ENCODE measurements around the gene ZNF511.

Gene ZNF511

DNA sequence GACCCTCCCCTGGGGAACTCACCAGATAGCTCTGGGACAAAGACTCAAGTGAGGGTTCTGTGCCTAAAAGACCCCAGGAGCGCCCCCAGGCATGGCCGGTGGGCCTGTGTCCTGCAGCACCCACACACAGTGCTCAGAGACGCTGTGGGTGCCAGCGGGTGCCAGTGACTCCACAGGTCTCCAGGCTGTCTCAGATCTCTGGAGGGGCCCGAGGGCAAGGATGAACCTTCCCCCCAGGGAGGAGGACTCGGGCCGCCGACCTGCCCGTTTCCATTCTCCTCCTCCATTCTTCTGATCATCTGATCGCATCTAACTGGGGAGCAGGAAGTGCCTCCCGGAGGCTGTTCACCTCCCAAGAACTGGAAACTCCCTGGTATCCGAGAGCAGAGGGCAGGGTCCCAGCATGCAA lies 33.0 kb upstream of the ZNF511 start:
- DNase-seq: peak; percentile 34

DNA sequence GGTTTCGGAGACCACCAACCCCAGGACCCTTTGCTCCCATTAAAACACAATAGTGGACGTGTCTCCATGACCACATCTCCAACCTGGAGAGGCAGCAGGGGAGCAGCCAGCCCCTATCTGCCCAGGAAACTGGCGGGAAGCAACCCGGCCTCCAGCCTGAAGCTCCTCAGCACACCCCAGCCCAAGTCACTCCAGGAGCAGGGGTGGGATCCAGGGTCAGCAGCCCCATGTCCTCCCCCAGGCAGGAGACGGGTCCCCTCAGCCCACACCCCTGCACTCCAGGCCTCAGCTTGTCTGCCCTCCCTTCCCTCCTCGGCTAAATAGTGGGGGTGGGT lies 32.6 kb upstream of the ZNF511 start:
- no peak for DNase-seq

DNA sequence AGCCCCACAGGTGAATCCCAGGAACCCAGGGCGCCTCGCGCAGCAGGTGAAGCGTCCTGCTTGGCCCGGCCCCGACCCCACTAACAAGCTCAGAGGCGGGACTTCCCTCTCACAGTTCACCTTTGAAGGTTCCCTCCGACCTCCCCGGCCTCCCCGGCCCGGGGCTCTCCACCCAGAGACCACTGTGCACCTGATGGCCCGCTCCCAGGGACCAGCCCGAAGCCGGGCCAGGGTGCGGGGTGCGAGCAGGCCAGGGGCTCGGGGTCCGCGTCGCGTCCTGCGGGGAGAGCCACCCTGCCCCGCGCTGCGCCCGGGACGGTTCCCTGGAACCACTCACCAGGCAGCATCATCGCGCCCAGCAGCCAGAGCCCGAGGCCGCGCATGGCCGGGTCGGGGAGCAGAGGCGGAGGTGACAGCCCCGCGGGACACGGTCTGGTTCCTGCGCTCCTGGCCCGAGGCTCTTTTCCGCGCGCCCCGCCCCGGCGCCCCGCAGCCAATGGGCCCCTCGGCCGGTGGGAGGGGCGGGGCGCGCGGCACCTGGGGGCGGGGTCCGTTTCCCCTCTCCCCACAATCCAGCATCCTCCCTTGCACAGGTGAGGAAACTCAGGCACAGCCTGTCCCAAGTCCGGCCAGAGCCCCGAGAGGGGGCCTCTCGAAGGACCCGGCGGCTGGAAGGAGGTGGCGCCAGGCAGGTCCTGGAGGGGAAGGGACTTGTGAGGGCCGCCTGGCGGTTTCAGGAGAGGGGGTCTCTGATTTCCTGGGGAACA lies 32.1 kb upstream of the ZNF511 start, which contains the start of gene ADAM8:
Gene ADAM8, minus strand, starts transcription at position 434 of the 767 bp plus-strand sequence. Its CDS starts 51 bp downstream, at position 383.
- peak; percentile 30 for DNase-seq

- no peak for DNase-seq
Observed at GRCh38 chr10:133277277-133277992, 31.3 kb upstream of the ZNF511 start.

GRCh38 chr10:133277993-133278576 lies 30.6 kb upstream of the ZNF511 start:
- peak; percentile 57 for DNase-seq

DNA sequence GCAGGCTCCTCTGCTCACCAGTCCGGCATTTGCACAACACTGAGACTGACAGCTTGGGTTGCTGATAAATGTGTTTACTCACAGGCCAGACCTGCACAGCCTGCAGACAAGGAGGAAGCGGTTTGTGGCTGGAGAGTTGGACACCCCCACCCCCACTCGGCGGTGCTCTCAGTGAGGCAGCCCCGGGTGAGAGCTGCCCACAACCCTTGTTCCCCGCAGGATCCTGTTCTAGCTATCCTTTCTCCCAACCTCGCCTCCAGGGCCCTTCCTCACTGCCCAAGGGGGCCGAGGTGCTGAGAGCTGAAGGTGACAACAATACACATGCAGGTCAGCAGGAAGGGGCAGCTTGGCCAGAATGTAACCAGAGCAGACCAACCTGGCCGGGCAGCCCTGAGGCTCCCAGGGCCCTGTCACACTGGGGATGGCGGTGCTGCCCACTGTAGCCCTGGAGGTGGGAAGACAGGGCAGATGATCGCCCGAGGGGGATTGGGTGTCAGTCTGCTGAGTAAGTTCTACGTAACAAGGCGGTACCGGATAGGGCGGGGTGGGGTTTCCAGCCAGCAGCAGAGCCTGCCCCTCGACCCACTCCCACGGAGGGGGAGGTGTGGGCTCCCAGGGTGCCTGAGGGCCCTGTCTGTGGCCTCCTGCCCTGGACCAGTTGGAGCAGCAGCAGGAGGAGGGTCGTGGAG lies 30.0 kb upstream of the ZNF511 start:
- peak; percentile 73 for DNase-seq

- DNase-seq: peak; percentile 55
Observed at GRCh38 chr10:133279326-133280226, 29.1 kb upstream of the ZNF511 start.

DNA sequence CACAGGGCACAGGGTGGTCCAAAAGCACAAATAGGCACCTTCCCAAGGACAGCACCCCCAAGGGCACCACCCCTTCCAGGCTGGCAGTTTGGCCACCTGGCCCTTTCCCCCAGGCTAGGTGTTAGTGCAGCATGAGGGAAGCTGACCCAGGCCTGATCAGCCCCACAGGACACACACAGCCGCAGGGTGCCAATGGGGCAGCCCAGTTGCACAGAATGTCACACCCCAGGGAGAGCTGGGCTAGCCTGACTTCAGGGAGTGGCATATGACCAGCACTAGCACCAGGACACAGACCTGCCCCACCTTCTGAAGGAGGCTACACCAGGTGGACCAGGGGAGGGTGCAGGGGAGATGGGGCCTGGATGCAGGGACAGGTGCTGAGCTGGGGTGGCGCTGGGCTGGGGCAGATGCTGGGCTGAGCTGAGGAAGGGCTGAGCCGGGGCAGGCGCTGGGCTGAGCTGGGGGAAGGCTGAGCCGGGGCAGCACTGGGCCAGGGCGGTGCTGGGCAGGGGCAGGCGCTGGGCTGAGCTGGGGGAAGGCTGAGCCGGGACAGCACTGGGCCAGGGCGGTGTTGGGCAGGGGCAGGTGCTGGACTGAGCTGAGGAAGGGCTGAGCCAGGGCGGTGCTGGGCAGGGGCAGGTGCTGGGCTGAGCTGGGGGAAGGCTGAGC lies 28.2 kb upstream of the ZNF511 start:
- no peak for DNase-seq

DNA sequence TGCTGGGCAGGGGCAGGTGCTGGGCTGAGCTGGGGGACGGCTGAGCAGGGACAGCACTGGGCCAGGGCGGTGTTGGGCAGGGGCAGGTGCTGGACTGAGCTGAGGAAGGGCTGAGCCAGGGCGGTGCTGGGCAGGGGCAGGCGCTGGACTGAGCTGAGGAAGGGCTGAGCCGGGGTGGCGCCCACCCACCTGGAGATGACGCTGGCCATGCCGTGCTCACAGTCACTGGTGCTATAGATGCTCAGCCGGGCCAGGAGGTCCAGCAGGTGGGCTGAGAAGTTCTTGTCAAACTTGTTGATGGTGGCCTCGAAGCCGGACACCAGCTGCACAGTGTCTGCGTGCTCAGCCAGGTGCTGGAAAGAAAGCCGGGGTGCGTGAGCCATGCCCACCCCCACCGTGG lies 27.6 kb upstream of the ZNF511 start:
- DNase-seq: no peak

GRCh38 chr10:133281628-133282372 lies 26.9 kb upstream of the ZNF511 start:
- DNase-seq: no peak

- no peak for DNase-seq
Observed at GRCh38 chr10:133282846-133283390, 25.8 kb upstream of the ZNF511 start.

- DNase-seq: no peak
Observed at GRCh38 chr10:133283931-133284330, 24.8 kb upstream of the ZNF511 start.

GRCh38 chr10:133285217-133285616 lies 23.5 kb upstream of the ZNF511 start:
- DNase-seq: no peak

GRCh38 chr10:133286366-133286765 lies 22.3 kb upstream of the ZNF511 start:
- DNase-seq: no peak

DNA sequence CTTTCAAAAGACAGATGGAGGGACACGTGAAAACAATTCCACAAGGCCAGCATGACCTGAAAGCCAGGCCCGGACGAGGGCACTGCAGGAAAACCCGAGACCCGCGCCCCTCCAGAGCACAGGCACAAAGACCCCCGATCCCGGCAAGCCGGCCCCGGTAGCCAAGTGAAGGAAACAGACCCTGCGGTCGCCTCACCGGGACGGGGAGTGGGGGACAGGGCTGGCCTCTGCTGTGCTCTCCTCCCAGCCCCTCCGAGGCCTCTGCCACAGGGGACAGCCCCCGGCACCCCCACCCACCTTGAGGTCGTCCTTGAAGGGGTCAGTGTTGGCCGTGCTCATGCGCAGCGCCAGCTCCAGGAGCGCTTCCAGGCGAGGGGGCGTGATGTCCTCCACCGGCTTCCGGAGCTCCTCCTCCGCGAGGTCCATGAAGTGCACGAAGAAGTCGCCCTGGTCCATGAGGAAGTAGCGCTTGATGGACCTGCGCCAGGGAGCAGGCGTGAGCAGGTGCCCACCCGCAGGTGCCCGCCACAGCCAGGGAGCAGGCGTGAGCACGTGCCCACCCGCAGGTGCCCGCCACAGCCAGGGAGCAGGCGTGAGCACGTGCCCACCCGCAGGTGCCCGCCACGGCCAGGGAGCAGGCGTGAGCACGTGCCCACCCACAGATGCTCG lies 20.7 kb upstream of the ZNF511 start:
- no peak for DNase-seq

- no peak for DNase-seq
Observed at GRCh38 chr10:133289761-133290160, 19.0 kb upstream of the ZNF511 start.

DNA sequence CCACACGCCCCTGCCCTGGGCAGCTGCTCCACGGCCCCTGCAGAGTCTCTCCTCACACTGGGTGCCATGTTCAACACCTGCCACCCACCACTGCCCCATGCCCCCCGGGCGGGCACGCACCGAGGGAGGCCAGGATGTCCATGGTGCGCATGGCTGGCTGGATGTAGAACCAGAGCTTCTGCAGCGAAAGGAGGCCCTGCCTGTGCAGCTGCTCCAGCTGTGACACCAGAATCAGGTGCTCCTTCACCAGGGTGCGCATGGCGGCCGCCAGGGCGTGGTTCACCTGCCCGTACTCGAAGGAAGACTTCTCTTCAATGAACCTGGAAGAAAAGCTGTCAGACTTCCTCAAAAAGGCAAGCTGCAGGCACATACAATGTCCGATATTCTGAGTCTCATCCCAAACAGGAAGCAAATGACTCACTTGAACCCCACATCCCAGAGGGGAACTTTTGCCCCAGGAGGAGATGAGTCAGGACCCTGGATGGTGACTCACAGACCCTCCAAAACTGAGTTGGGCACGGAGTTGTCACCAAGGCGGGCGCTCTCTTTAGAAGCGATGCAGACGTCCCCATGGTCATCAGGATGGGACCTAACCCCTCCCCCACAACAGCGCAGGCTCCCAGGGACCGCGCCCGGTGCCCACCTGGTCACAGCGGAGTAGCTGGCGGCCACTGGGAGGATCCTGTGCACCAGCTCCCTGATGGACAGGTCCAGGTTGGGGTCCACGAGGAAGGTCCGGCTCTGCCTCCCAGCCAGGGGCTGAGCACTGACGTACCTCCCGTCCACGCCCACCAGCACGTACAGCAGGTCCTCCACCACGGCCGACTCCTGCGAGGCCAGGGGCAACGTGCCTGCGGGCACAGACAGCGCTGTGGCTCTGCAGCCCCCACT lies 15.6 kb upstream of the ZNF511 start:
- peak; percentile 94 for DNase-seq

- DNase-seq: no peak
Observed at GRCh38 chr10:133293810-133294119, 14.9 kb upstream of the ZNF511 start.

- DNase-seq: peak; percentile 94
Observed at GRCh38 chr10:133294189-133294588, 14.5 kb upstream of the ZNF511 start.

Data from suppressor macrophage treated with lipopolysaccharide for 4 hours (primary cell).